Measurements from ENCODE around the gene CRACR2A. TPM values are rescaled to one million over a fixed set of nuclear protein-coding genes. Genes with fewer than 3 reads are reported as not detected.

CRACR2A gene
- total RNA-seq, 1 experiment from 2014 or later, result not detected

DNA sequence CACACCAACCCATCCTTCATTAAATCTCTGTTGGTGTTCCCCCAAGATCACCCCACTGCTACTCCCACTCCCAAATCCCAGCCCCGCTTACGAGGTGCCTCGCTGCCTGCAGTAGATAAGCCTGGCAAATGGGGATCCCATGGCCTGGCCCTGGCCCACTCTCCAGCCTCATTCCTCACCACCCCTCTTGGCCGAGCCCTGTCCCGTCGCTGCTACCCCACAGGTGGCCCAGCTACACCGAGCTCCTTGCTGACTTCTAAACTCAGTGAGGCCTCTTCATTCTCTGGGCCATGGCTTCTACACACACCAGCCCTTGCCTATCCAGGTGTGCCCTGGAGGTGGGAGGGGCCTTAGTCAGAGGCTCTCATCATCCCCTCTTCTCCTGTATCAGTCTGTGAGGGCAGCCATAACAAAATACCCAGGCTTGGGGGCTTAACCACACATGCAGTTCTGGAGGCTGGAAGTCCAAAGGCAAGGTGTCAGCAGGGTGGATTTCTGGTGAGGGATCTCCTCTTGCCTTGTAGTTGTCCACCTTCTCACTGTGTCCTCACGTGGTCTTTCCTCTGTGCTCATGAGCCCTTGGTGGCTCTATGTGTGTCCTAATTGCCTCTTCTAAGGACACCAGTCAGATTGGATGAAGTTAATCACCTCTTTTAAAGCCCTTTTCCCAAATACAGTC, 169.1 kb downstream of the CRACR2A start:
- Histone ChIP-seq H3K9ac (ENCODE audit: low read length) (no peak overlapping the region), H3K9me2 (replicated peaks; ENCODE audit: low read length) (no peaks in the 10 kb centered on the region), H3K79me2 (ENCODE audit: low read length) (no peaks in the 10 kb centered on the region), H3K4me1 (ENCODE audit: insufficient read depth, low read length) (no peaks in the 10 kb centered on the region), H3F3A (ENCODE audit: low read length, unreplicated experiment) (no peaks in the 10 kb centered on the region), H4K20me1 (ENCODE audit: low read length) (no peaks in the 10 kb centered on the region), H3K9me3 (ENCODE audit: low read length) (no peaks in the 10 kb centered on the region), H3K27me3 (ENCODE audit: low read length) (no peaks in the 10 kb centered on the region), H3K36me3 (ENCODE audit: low read depth, low read length) (no peaks in the 10 kb centered on the region), H2AFZ (ENCODE audit: low read length) (no peak overlapping the region), H3K4me3 (ENCODE audit: low read length) (no peak overlapping the region), H3K4me2 (ENCODE audit: low read length) (no peak overlapping the region), H3K27ac (ENCODE audit: low read length) (no peak overlapping the region)
- no TSS peak for BruUV-seq (replicated peaks)
- intact Hi-C loops (cut with micrococcal nuclease), result no loop called here
- no peak for DNase-seq
- CTCF ChIA-PET, result no interaction called here
- TF ChIP-seq CTCF (conservative IDR thresholded peaks at IDR 0.05; ENCODE audit: low read depth, low read length) (no peak), EZH2phosphoT487 (IDR thresholded peaks at IDR 0.05; ENCODE audit: borderline replicate concordance, low read length) (no peak), EZH2 (IDR thresholded peaks at IDR 0.05; ENCODE audit: low read length, unreplicated experiment) (no peak)
- ATAC-seq, result no peak
- POLR2A ChIA-PET (ENCODE audit: unreplicated experiment), result no interaction called here

GRCh38 chr12:3580094-3580749, 172.7 kb downstream of the CRACR2A start:
- Histone ChIP-seq H3K4me2 (ENCODE audit: low read length) (no peak overlapping the region), H3K36me3 (ENCODE audit: low read depth, low read length) (no peaks in the 10 kb centered on the region), H3K4me3 (ENCODE audit: low read length) (no peak overlapping the region), H3K9me2 (replicated peaks; ENCODE audit: low read length) (no peaks in the 10 kb centered on the region), H2AFZ (ENCODE audit: low read length) (no peak overlapping the region), H3K27ac (ENCODE audit: low read length) (no peak overlapping the region), H3F3A (ENCODE audit: low read length, unreplicated experiment) (no peaks in the 10 kb centered on the region), H4K20me1 (ENCODE audit: low read length) (no peaks in the 10 kb centered on the region), H3K9ac (ENCODE audit: low read length) (no peak overlapping the region), H3K79me2 (ENCODE audit: low read length) (no peaks in the 10 kb centered on the region), H3K27me3 (ENCODE audit: low read length) (peaks cover 9% of the 10 kb centered on the region; the same call in 1 of the 2 replicates), H3K4me1 (ENCODE audit: insufficient read depth, low read length) (no peaks in the 10 kb centered on the region), H3K9me3 (ENCODE audit: low read length) (no peaks in the 10 kb centered on the region)
- ChIA-PET CTCF (no interaction called here), POLR2A (ENCODE audit: unreplicated experiment) (no interaction called here)
- DNase-seq (no peak), ATAC-seq (no peak)
- BruUV-seq (replicated peaks), result no TSS peak
- intact Hi-C loops (cut with micrococcal nuclease), result no loop called here
- TF ChIP-seq EZH2phosphoT487 (IDR thresholded peaks at IDR 0.05; ENCODE audit: borderline replicate concordance, low read length) (no peak), EZH2 (IDR thresholded peaks at IDR 0.05; ENCODE audit: low read length, unreplicated experiment) (no peak), CTCF (conservative IDR thresholded peaks at IDR 0.05; ENCODE audit: low read depth, low read length) (no peak)

DNA sequence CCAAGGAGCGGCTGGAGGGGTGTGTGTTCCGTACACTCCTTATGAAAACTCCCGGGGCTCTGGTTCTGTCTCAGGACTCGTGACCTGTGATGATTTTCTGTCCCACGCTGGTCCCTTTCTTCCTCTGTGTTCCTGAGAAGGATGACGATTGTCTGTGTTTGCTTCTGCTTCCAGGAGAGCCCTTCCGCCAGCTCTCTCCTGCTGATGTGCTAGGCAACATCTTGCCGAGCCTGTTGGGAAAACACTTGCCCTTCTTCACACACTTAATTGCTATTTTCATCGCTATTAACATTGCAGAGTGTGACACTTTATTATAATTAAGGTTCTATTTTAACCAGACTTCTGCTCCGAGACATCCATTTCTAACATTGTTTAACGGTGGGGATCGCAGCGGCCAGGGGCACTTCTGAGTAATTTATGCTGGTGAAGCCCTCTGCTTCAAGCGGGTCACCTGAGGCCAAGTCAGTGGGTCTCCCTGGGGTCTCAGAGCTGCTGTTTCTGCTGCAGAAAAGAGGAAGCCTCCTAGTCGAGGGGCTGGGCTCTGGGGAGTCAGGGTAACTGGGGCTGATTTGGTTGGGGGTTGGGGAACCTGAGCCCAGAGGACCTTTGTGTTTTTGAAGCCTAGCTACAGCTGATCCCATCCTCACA, 173.3 kb downstream of the CRACR2A start:
- Histone ChIP-seq H3K4me3 (ENCODE audit: low read length) (no peak overlapping the region), H3F3A (ENCODE audit: low read length, unreplicated experiment) (no peaks in the 10 kb centered on the region), H3K9me2 (replicated peaks; ENCODE audit: low read length) (no peaks in the 10 kb centered on the region), H3K27me3 (ENCODE audit: low read length) (peaks cover 9% of the 10 kb centered on the region; the same call in 1 of the 2 replicates), H3K79me2 (ENCODE audit: low read length) (no peaks in the 10 kb centered on the region), H2AFZ (ENCODE audit: low read length) (no peak overlapping the region), H3K36me3 (ENCODE audit: low read depth, low read length) (no peaks in the 10 kb centered on the region), H3K4me2 (ENCODE audit: low read length) (no peak overlapping the region), H3K4me1 (ENCODE audit: insufficient read depth, low read length) (no peaks in the 10 kb centered on the region), H3K27ac (ENCODE audit: low read length) (no peak overlapping the region), H3K9me3 (ENCODE audit: low read length) (no peaks in the 10 kb centered on the region), H3K9ac (ENCODE audit: low read length) (no peak overlapping the region), H4K20me1 (ENCODE audit: low read length) (no peaks in the 10 kb centered on the region)
- ChIA-PET CTCF (no interaction called here), POLR2A (ENCODE audit: unreplicated experiment) (no interaction called here)
- intact Hi-C loops (cut with micrococcal nuclease), result no loop called here
- ATAC-seq, result no peak
- no peak for DNase-seq
- BruUV-seq (replicated peaks), result no TSS peak
- TF ChIP-seq EZH2phosphoT487 (IDR thresholded peaks at IDR 0.05; ENCODE audit: borderline replicate concordance, low read length) (no peak), EZH2 (IDR thresholded peaks at IDR 0.05; ENCODE audit: low read length, unreplicated experiment) (no peak), CTCF (conservative IDR thresholded peaks at IDR 0.05; ENCODE audit: low read depth, low read length) (no peak)
